Esophagus muscularis mucosa (tissue), 4 donors: ENCODE measurements around the gene HFE. TPM values are rescaled to one million over a fixed set of nuclear protein-coding genes. Genes with fewer than 3 reads are reported as not detected.
A peak's percentile ranks its signal among the peaks of the same experiment; 100 is the strongest.
"Not testable (repeated sequence)": the region's sequence is repeated elsewhere in the genome, so short reads cannot be mapped to it uniquely, and the experiment has no call there.

Experiments
- DNase-seq: peaks from one replicate; pipeline ENCODE4 v3.0.0-alpha.2; 2017; ENCODE audit errors: extremely low spot score
- H3K27ac ChIP-seq, 4 donors: fragments of 200-600 bp; sonication (generic); replicated peaks in 1 of 4; 1 replicate in 3 of 4; 2 replicates in 1 of 4; pipeline ENCODE4 v1.5.1; 2016 to 2019; ENCODE audit warnings: mild to moderate bottlenecking in 1 of 4
- H3K27me3 ChIP-seq, 4 donors: fragments of 200-600 bp; sonication (generic); one replicate each; pipeline versions ENCODE4 v1.5.1 to v1.6.0; 2016 to 2019
- H3K36me3 ChIP-seq, 4 donors: fragments of 200-600 bp; sonication (generic); one replicate each; pipeline ENCODE4 v1.5.1; 2016 to 2019
- H3K4me1 ChIP-seq, 4 donors: fragments of 200-600 bp; sonication (generic); one replicate each; pipeline ENCODE4 v1.5.1; 2016 to 2019
- H3K4me3 ChIP-seq, 4 donors: fragments of 200-600 bp; sonication (generic); 1 replicate in 2 of 4; 2 replicates in 2 of 4; pipeline ENCODE4 v1.5.1; 2016 to 2019; ENCODE audit warnings: mild to moderate bottlenecking in 4 of 4, moderate library complexity in 1 of 4
- H3K9me3 ChIP-seq, 4 donors: fragments of 200-600 bp; sonication (generic); 1 replicate in 3 of 4; 2 replicates in 1 of 4; pipeline ENCODE4 v1.5.1; 2016 to 2019
- EP300 ChIP-seq: sonication (generic); formaldehyde crosslinking; IDR thresholded peaks from one replicate; pipeline ENCODE4 v1.6.1; 2017; ENCODE audit warnings: antibody characterized with exemption
- POLR2A ChIP-seq: fragments of 450-650 bp; IDR thresholded peaks from one replicate; pipeline ENCODE4 v1.6.1; 2017; ENCODE audit warnings: antibody characterized with exemption, moderate library complexity, mild to moderate bottlenecking, low read depth
- POLR2AphosphoS5 ChIP-seq, 2 donors: sonication (generic); formaldehyde crosslinking; IDR thresholded peaks; one replicate each; pipeline ENCODE4 v1.6.1; 2017; ENCODE audit warnings: antibody characterized with exemption in 2 of 2
- WGBS: methylation state at CpG from one replicate; pipeline ENCODE4 v1.1.5; 2018; 5-methylcytosine and 5-hydroxymethylcytosine counted together
- intact Hi-C: fragments of 100-400 bp; cut with DNase I; formaldehyde crosslinking; loops from one replicate; pipeline ENCODE4 v1.15.1; 2023
- total RNA-seq, 4 donors: library from RNA; depleted of rRNA; stranded (reverse); fragments of >200 nt; gene quantifications; one replicate each; pipeline versions ENCODE4 v1.1.0 to v1.2.1, GENCODE V29; 2016
- TF ChIP-seq, protein P1 (sequence below), 3 experiments: fragments of 200-600 bp in 2 of 3; fragments of 450-650 bp in 1 of 3; sonication (generic) in 2 of 3; IDR thresholded peaks; one replicate each; pipeline ENCODE4 v1.5.1; 2017 to 2019; ENCODE audit warnings: antibody characterized with exemption in 3 of 3, mild to moderate bottlenecking in 2 of 3, moderate library complexity in 1 of 3

The HFE gene
- total RNA-seq, 4 donors from 2014 or later = 3.0 to 9.9 (median 6.5) TPM

DNA sequence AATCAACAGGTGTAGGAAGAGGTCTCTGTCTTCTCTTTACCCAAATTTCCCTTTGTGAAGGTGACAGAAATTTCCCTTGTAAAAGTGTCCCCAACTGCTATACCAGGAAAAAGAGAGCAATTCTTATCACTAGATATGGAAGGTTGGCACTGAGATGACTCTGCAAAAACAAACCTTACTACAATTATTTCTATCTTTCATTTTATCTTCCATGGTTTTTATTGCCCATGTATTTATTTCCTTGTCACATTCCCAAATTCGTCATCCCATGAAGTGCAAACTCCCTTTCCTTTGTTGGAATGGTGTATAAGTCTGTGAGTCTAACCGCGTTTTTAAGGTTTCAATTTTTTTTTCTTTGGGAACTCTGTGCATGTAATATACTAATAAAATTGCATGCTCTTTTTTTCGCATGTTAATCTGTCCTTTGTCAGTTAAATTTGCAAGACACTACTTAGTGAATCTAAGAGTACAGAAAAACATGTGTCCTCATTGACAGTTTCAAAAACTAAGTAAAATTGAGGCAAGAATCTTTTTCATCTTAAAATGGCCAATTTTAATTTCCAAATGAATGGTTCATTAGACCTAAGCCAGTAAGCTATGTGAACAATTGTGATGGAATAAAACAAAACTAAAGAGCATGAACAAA is 35.4 kb upstream of the HFE start:
- Histone ChIP-seq H3K27ac (no peak overlapping the region), H3K4me3 (no peak overlapping the region), H3K27me3 (no peaks in the 10 kb centered on the region), H3K9me3 (no peaks in the 10 kb centered on the region), H3K36me3 (no peaks in the 10 kb centered on the region), H3K4me1 (peaks cover 0 to 13% (median 12%) of the 10 kb centered on the region in 4 donors)
- no peak for DNase-seq
- intact Hi-C loops = no loop called here
- WGBS = 95% methylated on average over 4 of the region's 4 CpGs
- no peak for TF ChIP-seq EP300
- no peak for TF ChIP-seq POLR2AphosphoS5 (IDR thresholded peaks at IDR 0.05)
- TF ChIP-seq, protein P1, sequence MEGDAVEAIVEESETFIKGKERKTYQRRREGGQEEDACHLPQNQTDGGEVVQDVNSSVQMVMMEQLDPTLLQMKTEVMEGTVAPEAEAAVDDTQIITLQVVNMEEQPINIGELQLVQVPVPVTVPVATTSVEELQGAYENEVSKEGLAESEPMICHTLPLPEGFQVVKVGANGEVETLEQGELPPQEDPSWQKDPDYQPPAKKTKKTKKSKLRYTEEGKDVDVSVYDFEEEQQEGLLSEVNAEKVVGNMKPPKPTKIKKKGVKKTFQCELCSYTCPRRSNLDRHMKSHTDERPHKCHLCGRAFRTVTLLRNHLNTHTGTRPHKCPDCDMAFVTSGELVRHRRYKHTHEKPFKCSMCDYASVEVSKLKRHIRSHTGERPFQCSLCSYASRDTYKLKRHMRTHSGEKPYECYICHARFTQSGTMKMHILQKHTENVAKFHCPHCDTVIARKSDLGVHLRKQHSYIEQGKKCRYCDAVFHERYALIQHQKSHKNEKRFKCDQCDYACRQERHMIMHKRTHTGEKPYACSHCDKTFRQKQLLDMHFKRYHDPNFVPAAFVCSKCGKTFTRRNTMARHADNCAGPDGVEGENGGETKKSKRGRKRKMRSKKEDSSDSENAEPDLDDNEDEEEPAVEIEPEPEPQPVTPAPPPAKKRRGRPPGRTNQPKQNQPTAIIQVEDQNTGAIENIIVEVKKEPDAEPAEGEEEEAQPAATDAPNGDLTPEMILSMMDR (IDR thresholded peaks at IDR 0.05) = no peak
- no peak for TF ChIP-seq POLR2A

DNA sequence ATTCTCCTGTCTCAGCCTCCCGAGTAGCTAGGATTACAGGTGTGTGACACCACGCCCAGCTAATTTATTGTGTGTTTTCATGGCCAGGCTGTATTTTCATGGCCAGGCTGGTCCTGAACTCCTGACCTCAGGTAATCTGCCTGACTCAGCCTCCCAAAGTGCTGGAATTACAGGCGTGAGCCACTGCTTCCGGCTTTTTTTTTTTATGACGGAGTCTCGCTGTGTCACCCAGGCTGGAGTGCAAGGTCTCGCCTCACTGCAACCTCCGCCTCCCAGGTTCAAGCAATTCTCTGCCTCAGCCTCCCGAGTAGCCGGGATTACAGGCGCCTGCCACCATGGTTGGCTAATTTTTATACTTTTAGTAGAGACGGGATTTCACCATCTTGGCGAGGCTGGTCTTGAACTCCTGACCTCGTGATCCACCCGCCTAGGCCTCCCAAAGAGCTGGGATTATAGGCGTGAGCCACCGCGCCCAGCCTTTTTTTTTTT is 34.4 kb upstream of the HFE start:
- H3K36me3 ChIP-seq, H3K27ac ChIP-seq, intact Hi-C loops, DNase-seq, H3K27me3 ChIP-seq, H3K9me3 ChIP-seq, H3K4me3 ChIP-seq: not testable (repeated sequence)
- H3K4me1 ChIP-seq = peaks cover 0 to 17% (median 17%) of the 10 kb centered on the region in 4 donors
- WGBS = 97% methylated on average over 18 of the region's 18 CpGs

DNA sequence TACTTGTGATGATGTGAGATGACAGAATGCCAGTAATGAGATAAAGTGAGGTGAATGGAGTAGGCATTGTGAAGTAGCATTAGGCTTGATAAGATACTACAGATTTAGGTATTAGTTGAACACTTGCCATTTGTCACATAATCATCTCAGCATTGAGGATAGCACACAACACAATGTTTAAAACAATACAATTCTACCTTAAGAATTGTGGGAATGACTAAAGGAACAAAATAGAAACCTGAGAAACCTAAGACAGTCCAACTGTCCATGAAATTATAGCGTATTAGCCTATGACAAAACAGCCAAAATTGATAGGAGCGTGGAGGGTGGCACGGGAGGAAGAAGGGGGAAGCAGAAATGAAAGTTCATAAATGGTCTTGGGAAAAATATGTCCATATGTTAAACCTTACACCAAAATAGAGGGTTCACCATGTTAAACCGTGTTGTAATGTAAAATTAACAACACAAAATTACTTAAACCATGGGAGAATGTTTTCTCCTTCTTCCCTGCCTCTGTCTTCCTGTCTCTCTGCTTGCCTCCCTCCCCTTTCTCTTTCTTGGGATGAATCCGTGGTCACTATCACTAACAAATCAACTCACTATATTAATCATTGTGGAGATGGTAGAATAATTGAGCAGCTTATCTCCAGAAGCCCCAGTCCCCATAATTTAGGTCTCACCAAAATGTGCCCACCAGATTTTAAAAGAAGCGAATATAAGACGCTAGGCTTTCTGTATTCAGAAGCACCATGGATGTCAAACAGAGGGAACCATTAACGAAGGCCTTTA is 33.0 kb upstream of the HFE start:
- Histone ChIP-seq H3K9me3 (no peaks in the 10 kb centered on the region), H3K4me1 (peaks cover 0 to 17% (median 17%) of the 10 kb centered on the region in 4 donors), H3K4me3 (peak overlapping the region; percentile 75 to 83 (median 79)), H3K36me3 (no peaks in the 10 kb centered on the region), H3K27ac (peak overlapping the region; percentile 94 to 99 (median 96)), H3K27me3 (no peaks in the 10 kb centered on the region)
- TF ChIP-seq, protein P1 (IDR thresholded peaks at IDR 0.05) = no peak
- TF ChIP-seq EP300 = no peak
- TF ChIP-seq POLR2A = no peak
- TF ChIP-seq POLR2AphosphoS5 (IDR thresholded peaks at IDR 0.05) = no peak
- 14% methylated on average over 8 of the region's 8 CpGs for WGBS
- intact Hi-C loops = loop anchor here (2.0 kb wide), 1 partner anchor 27 kb away; a partner anchor contains a TSS
- no peak for DNase-seq

DNA sequence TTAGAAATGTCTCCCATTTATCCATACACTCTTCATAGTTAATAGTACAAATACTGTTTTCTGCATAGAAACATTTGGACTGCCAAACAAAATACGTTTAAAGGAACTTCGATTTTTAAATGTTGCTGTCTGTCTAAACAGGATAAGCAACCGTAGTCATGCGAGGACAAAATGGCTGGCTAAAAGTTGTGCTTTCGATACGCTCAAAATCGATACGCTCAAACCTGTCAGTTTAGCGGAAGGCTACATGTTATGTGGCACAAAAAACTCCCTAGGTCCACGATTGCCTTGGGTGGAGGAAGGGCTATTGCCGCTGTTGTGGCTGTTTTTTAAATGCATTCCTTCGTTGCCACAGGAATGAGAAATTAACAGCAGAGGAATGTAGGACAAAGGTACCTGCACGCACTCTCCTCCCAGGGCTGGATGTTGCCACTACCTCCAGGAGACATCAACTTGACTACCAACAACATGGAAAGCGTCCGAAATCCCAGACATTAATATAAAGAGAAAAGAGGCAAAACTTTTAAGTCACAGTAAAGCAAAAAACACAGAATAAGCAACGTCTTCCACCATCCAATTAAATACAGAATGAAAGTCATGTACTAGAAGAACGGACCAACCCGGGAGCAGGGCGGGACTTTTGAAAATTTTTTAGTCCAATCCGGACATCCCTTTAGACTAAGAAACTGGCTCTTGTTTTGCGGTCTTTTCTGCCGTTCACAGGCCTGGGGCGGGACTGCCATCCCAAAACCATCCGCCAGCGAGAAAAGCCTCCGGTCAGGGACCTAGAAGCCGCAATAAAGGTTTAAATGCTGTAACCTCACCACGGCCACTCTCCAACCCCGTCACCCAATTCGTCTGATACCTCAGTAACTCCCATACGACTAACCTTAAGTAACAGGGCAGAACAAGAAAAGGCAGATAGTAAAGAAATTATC is 32.2 kb upstream of the HFE start:
- no peaks in the 10 kb centered on the region for H3K27me3 ChIP-seq
- WGBS = 1% methylated on average over 31 of the region's 31 CpGs

More for the DNA sequence above, 32.2 kb upstream of the HFE start:
- Histone ChIP-seq H3K36me3 (no peaks in the 10 kb centered on the region), H3K9me3 (no peaks in the 10 kb centered on the region), H3K4me3 (peak overlapping the region; percentile 75 to 83 (median 79)), H3K4me1 (peaks cover 0 to 17% (median 17%) of the 10 kb centered on the region in 4 donors), H3K27ac (peak overlapping the region; percentile 94 to 99 (median 96))
- peak; percentile 95 for DNase-seq
- intact Hi-C loops = loop anchor here (2.0 kb wide), 1 partner anchor 28 kb away; a partner anchor contains a TSS
- TF ChIP-seq POLR2A = no peak
- TF ChIP-seq, protein P1 (IDR thresholded peaks at IDR 0.05) = peak; percentile 23 to 53 (median 42)
- TF ChIP-seq EP300 = no peak
- peak; percentile 44 to 68 for TF ChIP-seq POLR2AphosphoS5 (IDR thresholded peaks at IDR 0.05)
